H9 (cell line): Measurements from ENCODE around the gene C15orf61. TPM values are rescaled to one million over a fixed set of nuclear protein-coding genes. Genes with fewer than 3 reads are reported as not detected.
A peak's percentile ranks its signal among the peaks of the same experiment; 100 is the strongest.

Experiments
- DNase-seq: peaks from one replicate; pipeline ENCODE4 v3.0.0-alpha.2; 2017
- H2AFZ ChIP-seq: one replicate; pipeline ENCODE4 v1.6.1; 2013; ENCODE audit warnings: mild to moderate bottlenecking, low read length, control low read depth, moderate library complexity
- H2AK5ac ChIP-seq: 2 replicates; pipeline ENCODE4 v1.6.1; 2013; ENCODE audit warnings: low read length, control low read depth, mixed read lengths; ENCODE audit not compliant: insufficient read length
- H2BK120ac ChIP-seq: one replicate; pipeline ENCODE4 v1.6.1; 2013; ENCODE audit warnings: low read depth, mild to moderate bottlenecking, low read length, control low read depth, inconsistent platforms; ENCODE audit not compliant: poor library complexity, severe bottlenecking
- H2BK12ac ChIP-seq: 2 replicates; pipeline ENCODE4 v1.6.1; 2013; ENCODE audit warnings: low read length, control low read depth, mixed read lengths, low read depth; ENCODE audit not compliant: insufficient read length
- H2BK15ac ChIP-seq: 2 replicates; pipeline ENCODE4 v1.6.1; 2013; ENCODE audit warnings: low read depth, low read length, control low read depth
- H2BK20ac ChIP-seq: one replicate; pipeline ENCODE4 v1.6.1; 2013; ENCODE audit warnings: low read depth, mild to moderate bottlenecking, low read length, control low read depth, inconsistent platforms; ENCODE audit not compliant: poor library complexity, severe bottlenecking
- H2BK5ac ChIP-seq: 2 replicates; pipeline ENCODE4 v1.6.1; 2013; ENCODE audit warnings: low read length, control low read depth, mixed read lengths; ENCODE audit not compliant: insufficient read length
- H3K14ac ChIP-seq: 2 replicates; pipeline ENCODE4 v1.6.1; 2013; ENCODE audit warnings: low read length, control low read depth; ENCODE audit not compliant: insufficient read depth
- H3K18ac ChIP-seq: 2 replicates; pipeline ENCODE4 v1.6.1; 2013; ENCODE audit warnings: low read depth, mild to moderate bottlenecking, mixed read lengths, low read length, control low read depth; ENCODE audit not compliant: insufficient read length
- H3K23ac ChIP-seq: 2 replicates; pipeline ENCODE4 v1.6.1; 2013; ENCODE audit warnings: low read length, control low read depth, mixed read lengths, low read depth; ENCODE audit not compliant: insufficient read length
- H3K23me2 ChIP-seq: 2 replicates; pipeline ENCODE4 v1.6.1; 2013; ENCODE audit warnings: low read depth, mild to moderate bottlenecking, mixed read lengths, low read length, control low read depth; ENCODE audit not compliant: insufficient read length, poor library complexity, severe bottlenecking
- H3K27ac ChIP-seq: 2 replicates; pipeline ENCODE4 v1.5.1; 2013; ENCODE audit warnings: low read length, control low read depth, mixed read lengths, low read depth; ENCODE audit not compliant: insufficient read length
- H3K27me3 ChIP-seq: 2 replicates; pipeline ENCODE4 v1.6.1; 2013; ENCODE audit warnings: low read length, control low read depth, inconsistent platforms; ENCODE audit not compliant: insufficient read depth
- H3K4ac ChIP-seq: 2 replicates; pipeline ENCODE4 v1.6.1; 2013; ENCODE audit warnings: low read depth, mild to moderate bottlenecking, control low read depth, inconsistent platforms, low read length, moderate library complexity
- H3K4me1 ChIP-seq: 2 replicates; pipeline ENCODE4 v1.6.1; 2013; ENCODE audit warnings: low read length, control low read depth, inconsistent platforms; ENCODE audit not compliant: insufficient read depth
- H3K4me2 ChIP-seq: 2 replicates; pipeline ENCODE4 v1.6.1; 2013; ENCODE audit warnings: low read length, control low read depth, mixed read lengths; ENCODE audit not compliant: insufficient read length, insufficient read depth
- H3K56ac ChIP-seq: 2 replicates; pipeline ENCODE4 v1.6.1; 2013; ENCODE audit warnings: low read depth, mild to moderate bottlenecking, mixed read lengths, low read length, control low read depth; ENCODE audit not compliant: insufficient read length
- H3K79me1 ChIP-seq: 2 replicates; pipeline ENCODE4 v1.6.1; 2013; ENCODE audit warnings: low read depth, mild to moderate bottlenecking, moderate library complexity, low read length, control low read depth, inconsistent platforms; ENCODE audit not compliant: insufficient read depth, poor library complexity, severe bottlenecking
- H3K79me2 ChIP-seq: 2 replicates; pipeline ENCODE4 v1.6.1; 2013; ENCODE audit warnings: low read length, control low read depth, inconsistent platforms; ENCODE audit not compliant: insufficient read depth
- H3K9ac ChIP-seq: 2 replicates; pipeline ENCODE4 v1.6.1; 2013; ENCODE audit warnings: low read length, control low read depth, mixed read lengths; ENCODE audit not compliant: insufficient read length; ENCODE audit errors: extremely low read depth
- H3K9me3 ChIP-seq: one replicate; pipeline ENCODE4 v1.6.1; 2013; ENCODE audit warnings: low read depth, low read length, inconsistent platforms; ENCODE audit not compliant: control insufficient read depth
- H3T11ph ChIP-seq: one replicate; pipeline ENCODE4 v1.6.1; 2013; ENCODE audit warnings: mild to moderate bottlenecking, low read length, control low read depth, inconsistent platforms
- H4K20me1 ChIP-seq: one replicate; pipeline ENCODE4 v1.6.1; 2013; ENCODE audit not compliant: control insufficient read depth, insufficient read length, insufficient read depth
- H4K5ac ChIP-seq: 2 replicates; pipeline ENCODE4 v1.6.1; 2013; ENCODE audit warnings: low read depth, mild to moderate bottlenecking, mixed read lengths, low read length, control low read depth; ENCODE audit not compliant: insufficient read length
- H4K8ac ChIP-seq: replicated peaks from 2 replicates; pipeline ENCODE4 v1.6.1; 2013; ENCODE audit warnings: low read length, control low read depth, mixed read lengths, low read depth; ENCODE audit not compliant: insufficient read length
- H4K91ac ChIP-seq: 2 replicates; pipeline ENCODE4 v1.6.1; 2013; ENCODE audit warnings: low read depth, mild to moderate bottlenecking, moderate library complexity, mixed read lengths, low read length, control low read depth; ENCODE audit not compliant: insufficient read length
- H3K27ac Mint-ChIP-seq, 3 experiments: 2 replicates in 2 of 3; 3 replicates in 1 of 3; pipeline ENCODE4 v1.8.0; 2020 to 2021; ENCODE audit warnings: mixed read lengths in 3 of 3, mild to moderate bottlenecking in 1 of 3, moderate library complexity in 1 of 3
- H3K27me3 Mint-ChIP-seq: 2 replicates; pipeline ENCODE4 v1.8.0; 2021; ENCODE audit warnings: low read depth, mild to moderate bottlenecking, moderate library complexity, mixed read lengths
- H3K36me3 Mint-ChIP-seq, 3 experiments: 2 replicates in 2 of 3; 3 replicates in 1 of 3; pipeline ENCODE4 v1.8.0; 2020 to 2021; ENCODE audit warnings: low read depth in 3 of 3, mixed read lengths in 3 of 3; ENCODE audit not compliant: insufficient read depth in 1 of 3
- H3K4me1 Mint-ChIP-seq, 2 experiments: 2 replicates each; pipeline ENCODE4 v1.8.0; 2020; ENCODE audit warnings: mixed read lengths in 2 of 2
- H3K4me3 Mint-ChIP-seq, 2 experiments: 2 replicates in 1 of 2; 3 replicates in 1 of 2; pipeline ENCODE4 v1.8.0; 2020 to 2021; ENCODE audit warnings: mild to moderate bottlenecking in 2 of 2, mixed read lengths in 2 of 2, moderate library complexity in 1 of 2
- H3K9me3 Mint-ChIP-seq, 2 experiments: 2 replicates in 1 of 2; 3 replicates in 1 of 2; pipeline ENCODE4 v1.8.0; 2020; ENCODE audit warnings: mild to moderate bottlenecking in 2 of 2, mixed read lengths in 2 of 2, moderate library complexity in 1 of 2
- CTCF ChIP-seq: fragments of 200-600 bp; sonication (generic); conservative IDR thresholded peaks from 3 replicates; pipeline ENCODE4 v1.8.0; 2021; ENCODE audit warnings: antibody characterized with exemption, mild to moderate bottlenecking
- WGBS: extraction: QIAGEN DNeasy Blood & Tissue Kit; methylation state at CpG from one replicate; pipeline ENCODE4 v1.1.7; 2013; ENCODE audit warnings: missing lambda C conversion rate, low lambda C conversion rate, mixed read lengths; ENCODE audit not compliant: insufficient read length; ENCODE audit errors: extremely low coverage; 5-methylcytosine and 5-hydroxymethylcytosine counted together
- total RNA-seq: library from RNA; stranded (reverse); gene quantifications from 2 replicates; pipeline ENCODE4 v1.2.1, GENCODE V29; 2021

C15orf61 gene
- total RNA-seq, 1 experiment from 2014 or later: 2.6 TPM

GRCh38 chr15:67521783-67522568 lies 1.0 kb downstream of the C15orf61 start:
- H3K18ac ChIP-seq: no peak overlapping the region
- H2AK5ac ChIP-seq: no peak overlapping the region
- H2BK15ac ChIP-seq: no peak overlapping the region
- H3K14ac ChIP-seq: no peak overlapping the region
- no peak overlapping the region for H2BK5ac ChIP-seq
- no peak overlapping the region for H2BK20ac ChIP-seq
- Mint-ChIP-seq H3K27ac (no peak overlapping the region), H3K27me3 (peaks cover 8% of the 10 kb centered on the region), H3K4me1 (peaks cover 23 to 25% of the 10 kb centered on the region in 2 experiments), H3K9me3 (no peaks in the 10 kb centered on the region), H3K36me3 (peaks cover 0 to 2% (median 0%) of the 10 kb centered on the region in 3 experiments; a peak in 1 of 7 replicates), H3K4me3 (peak overlapping the region; percentile 82 to 88)
- H3K9ac ChIP-seq: no peak overlapping the region
- no peaks in the 10 kb centered on the region for H4K20me1 ChIP-seq
- H3K4ac ChIP-seq: no peak overlapping the region
- H4K8ac ChIP-seq: no peak overlapping the region
- no peak overlapping the region for H2BK12ac ChIP-seq
- H2BK120ac ChIP-seq: no peak overlapping the region
- H3K23ac ChIP-seq: no peak overlapping the region
- no peak for DNase-seq
- H3K4me1 ChIP-seq: no peaks in the 10 kb centered on the region
- no peak overlapping the region for H4K91ac ChIP-seq
- no peaks in the 10 kb centered on the region for H3K9me3 ChIP-seq
- H3K27ac ChIP-seq: no peak overlapping the region
- no peak overlapping the region for H2AFZ ChIP-seq
- no CpG with 5 or more reads among the region's 23 CpGs for WGBS
- H3K79me2 ChIP-seq: no peaks in the 10 kb centered on the region
- H4K5ac ChIP-seq: no peak overlapping the region
- no peaks in the 10 kb centered on the region; the same call in 1 of the 2 replicates for H3K27me3 ChIP-seq
- no peak overlapping the region for H3K56ac ChIP-seq
- no peak for TF ChIP-seq CTCF
- peaks cover 12% of the 10 kb centered on the region for H3K23me2 ChIP-seq
- H3K79me1 ChIP-seq: no peaks in the 10 kb centered on the region
- peak overlapping the region; percentile 59 for H3K4me2 ChIP-seq
- no peak overlapping the region for H3T11ph ChIP-seq
